Activated CD8-positive, alpha-beta memory T cell treated with anti-CD3 and anti-CD28 coated beads for 48 hours (primary cell): Measurements from ENCODE around the gene SCARB2.
"Not testable (repeated sequence)": the region's sequence is repeated elsewhere in the genome, so short reads cannot be mapped to it uniquely, and the experiment has no call there.

ENCODE experiments used
- DNase-seq, 3 experiments: peaks; one replicate each; pipeline ENCODE4 v3.0.0-alpha.2; 2020; ENCODE audit warnings: low read depth in 2 of 3, low spot score in 2 of 3

The SCARB2 gene

GRCh38 chr4:76213415-76214176 lies at the start of gene SCARB2:
TSS of gene SCARB2 (minus strand) at chr4:76213824. CDS start at chr4:76213543, 281 bp downstream.
- peak; percentile 13 to 48 (median 25) for DNase-seq

DNA sequence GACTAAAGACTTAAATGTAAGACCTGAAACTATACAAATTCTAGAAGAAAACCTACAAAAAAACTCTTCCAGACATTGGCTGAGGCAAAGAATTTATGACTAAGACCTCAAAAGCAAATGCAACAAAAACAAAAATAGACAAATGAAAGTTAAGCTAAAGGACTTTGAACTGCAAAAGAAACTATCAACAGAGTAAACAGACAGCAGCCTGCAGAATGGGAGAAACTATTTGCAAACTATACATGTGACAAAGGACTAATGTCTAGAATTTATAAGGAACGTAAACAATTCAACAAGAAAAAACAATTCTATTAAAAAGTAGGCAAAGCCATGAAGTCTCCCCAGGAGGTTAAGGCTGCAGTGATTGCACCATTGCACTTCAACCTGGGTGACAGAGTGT lies 46.9 kb upstream of the SCARB2 start:
- DNase-seq = no peak

GRCh38 chr4:76257824-76258223 lies 44.2 kb upstream of the SCARB2 start:
- no peak for DNase-seq

GRCh38 chr4:76256968-76257367 lies 43.3 kb upstream of the SCARB2 start:
- DNase-seq = no peak

GRCh38 chr4:76256032-76256431 lies 42.4 kb upstream of the SCARB2 start:
- DNase-seq = no peak

- DNase-seq = no peak
Observed at GRCh38 chr4:76253511-76253910, 39.9 kb upstream of the SCARB2 start.

DNA sequence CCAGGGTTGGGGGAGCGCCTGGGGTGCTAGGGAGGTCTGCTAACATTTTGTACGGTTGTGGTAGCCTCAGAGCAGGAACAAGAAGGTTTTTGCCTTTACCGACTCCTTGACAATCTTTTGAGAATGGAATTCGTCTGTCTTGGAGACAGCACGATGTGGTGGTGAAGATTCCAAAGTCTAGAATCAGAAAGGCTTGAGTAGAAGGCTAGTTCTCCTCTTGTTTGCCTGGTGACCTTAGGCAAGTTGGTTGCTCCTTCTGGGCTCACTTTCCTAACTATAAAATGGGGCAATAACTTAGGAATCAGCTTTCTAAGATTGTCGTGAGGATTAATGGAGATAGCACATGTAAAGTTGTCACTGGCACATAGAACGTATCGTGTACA lies 38.6 kb upstream of the SCARB2 start:
- DNase-seq = no peak

DNA sequence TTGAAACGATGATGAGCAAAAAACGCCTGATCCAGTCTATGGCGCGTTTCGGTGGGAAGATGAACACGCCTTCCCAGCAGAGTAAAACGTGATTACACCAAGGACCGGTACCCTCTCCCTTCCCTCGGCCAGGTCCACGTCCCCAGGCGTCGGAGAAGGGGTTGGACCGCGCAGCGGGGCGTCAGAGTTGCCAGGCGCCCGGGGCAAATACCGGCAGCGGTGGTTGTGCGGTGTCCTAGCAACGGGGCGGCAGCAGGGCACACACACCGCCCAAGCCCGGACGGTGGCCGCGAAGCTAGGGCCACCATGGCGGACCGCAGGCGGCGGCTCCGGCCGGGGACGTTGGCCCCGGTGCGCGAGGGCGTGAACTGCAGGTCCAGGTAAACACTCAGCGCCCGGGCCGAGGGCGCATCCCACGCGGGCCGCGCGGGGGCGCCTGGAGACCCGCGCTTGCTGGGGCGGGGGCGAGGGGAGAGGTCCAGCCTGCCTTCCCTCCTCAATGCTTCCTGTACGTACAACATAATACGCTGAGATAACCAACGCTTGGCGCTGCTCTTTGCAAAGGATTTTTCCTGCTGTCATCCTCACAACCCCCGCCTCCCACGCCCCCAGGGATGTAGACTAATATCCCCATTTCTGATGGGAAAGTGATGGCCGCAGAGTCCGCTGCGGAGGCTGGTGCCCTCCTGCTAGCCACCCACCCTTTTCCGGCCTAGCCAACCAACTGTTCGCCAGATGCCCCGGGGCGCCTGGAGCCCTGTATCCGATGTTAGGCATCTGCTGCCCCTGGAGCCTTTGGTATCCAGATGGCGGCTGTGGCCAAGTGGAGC lies 38.0 kb upstream of the SCARB2 start, which contains the start of gene FAM47E:
FAM47E (plus strand) TSS at position 281 of the 830 bp plus-strand sequence; CDS start at position 307, 26 bp downstream.
- DNase-seq = peak in 2 of 3 experiments; percentile 1 to 7

DNA sequence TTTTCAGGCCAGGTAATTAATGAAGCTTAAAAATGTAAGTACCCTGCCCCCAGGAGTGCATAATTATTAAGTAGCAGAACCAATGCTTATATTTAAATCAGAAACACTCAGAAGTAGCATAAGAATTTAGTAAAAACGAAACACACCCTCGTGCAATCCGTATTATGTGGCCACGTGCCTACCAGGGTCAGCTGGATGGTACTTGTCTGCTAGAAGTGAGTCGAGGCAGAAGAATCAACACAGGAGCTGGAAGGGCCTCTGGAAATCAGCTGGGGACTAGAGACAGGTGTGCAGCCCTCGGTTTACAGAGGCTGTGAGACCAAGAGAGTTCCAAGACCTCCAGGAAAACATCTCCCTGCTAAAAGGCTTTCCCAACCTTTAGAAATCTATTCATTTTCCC lies 37.3 kb upstream of the SCARB2 start:
- no peak for DNase-seq

DNA sequence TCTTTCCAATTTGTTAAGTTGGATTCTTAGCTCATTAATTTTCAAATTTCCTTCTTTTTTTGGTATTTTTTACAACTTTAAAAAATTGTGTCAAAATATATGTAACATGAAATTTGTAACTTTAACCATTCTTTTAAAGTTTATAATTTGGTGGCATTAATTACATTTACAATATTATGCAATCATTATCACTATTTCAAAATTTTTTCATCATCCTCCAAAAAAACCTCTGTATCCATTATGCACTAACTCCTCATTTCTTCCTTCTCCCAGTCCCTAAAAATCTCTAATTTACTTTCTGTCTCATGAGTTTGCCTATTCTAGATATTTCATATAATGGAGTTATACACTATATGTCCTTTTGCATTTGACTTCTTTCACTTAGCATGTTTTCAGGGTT lies 33.2 kb upstream of the SCARB2 start:
- DNase-seq = no peak

DNA sequence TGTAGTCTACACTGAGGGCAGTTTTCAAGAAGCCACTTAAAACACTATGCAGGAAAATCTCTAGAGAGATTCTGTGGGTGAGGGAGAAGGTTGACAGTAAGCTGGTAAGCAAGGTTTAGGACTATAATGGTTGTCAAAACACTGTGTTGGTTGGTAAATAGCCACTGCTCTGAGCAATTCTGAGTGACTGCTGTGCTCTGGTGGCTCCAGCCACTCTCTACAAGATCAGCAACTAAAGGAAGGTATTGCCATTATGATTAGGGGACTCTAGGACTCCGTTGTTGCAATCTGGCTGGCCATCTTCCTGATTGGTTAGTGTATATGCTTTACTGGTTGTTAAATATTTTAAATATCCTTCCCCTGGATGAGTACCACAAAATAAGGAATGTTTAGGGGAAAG lies 32.4 kb upstream of the SCARB2 start:
- DNase-seq = no peak

DNA sequence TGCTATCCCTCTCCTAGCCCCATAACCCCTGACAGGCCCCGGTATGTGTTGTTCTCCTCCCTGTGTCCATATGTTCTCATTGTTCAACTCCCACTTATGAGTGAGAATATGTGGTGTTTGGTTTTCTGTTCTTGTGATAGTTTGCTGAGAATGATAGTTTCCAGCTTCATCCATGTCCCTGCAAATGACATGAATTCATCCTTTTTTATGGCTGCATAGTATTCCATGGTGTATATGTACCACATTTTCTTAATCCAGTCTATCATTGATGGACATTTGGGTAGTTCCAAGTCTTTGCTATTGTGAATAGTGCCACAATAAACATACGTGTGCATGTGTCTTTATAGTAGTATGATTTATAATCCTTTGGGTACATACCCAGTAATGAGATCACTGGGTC lies 30.3 kb upstream of the SCARB2 start:
- not testable (repeated sequence) for DNase-seq

GRCh38 chr4:76240236-76240635 lies 26.6 kb upstream of the SCARB2 start:
- DNase-seq = no peak

DNA sequence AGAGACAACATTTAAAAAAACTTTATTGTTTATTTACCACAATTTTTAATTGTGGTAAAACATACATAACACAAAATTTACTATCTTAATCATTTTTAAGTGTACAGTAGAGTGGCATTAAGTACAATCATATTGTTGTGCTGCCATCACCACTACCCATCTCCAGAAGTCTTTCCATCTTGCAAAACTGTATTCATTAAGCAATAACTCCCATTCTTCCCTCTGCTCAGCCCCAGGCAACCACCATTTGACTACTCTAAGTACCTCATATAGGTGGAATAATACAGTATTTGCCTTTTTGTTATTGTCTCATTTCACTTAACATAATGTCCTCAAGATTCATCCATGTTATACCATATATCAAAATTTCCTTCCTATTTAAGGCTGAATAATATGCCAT lies 25.1 kb upstream of the SCARB2 start:
- no peak for DNase-seq

DNA sequence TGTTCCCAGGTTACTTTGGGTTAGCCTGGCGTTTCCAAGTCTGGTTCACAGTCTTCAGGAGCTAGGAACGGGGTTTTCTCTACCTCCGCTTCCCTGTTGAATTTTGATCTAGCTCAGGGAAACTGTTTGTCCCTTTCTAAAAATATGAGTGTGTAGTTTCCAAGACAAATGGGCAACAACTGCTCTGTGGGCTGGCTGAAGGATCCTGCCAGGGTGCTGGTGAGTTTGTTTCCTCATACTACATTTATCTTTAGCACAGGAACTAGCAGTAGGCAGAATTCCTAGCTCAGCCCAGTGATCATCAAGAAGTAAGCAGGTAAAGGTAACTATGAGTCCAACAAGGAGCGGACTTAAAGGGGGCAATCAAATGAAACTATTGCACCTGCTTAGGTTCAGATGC lies 24.6 kb upstream of the SCARB2 start:
- DNase-seq = no peak

- DNase-seq = no peak
Observed at GRCh38 chr4:76235915-76236314, 22.3 kb upstream of the SCARB2 start.

DNA sequence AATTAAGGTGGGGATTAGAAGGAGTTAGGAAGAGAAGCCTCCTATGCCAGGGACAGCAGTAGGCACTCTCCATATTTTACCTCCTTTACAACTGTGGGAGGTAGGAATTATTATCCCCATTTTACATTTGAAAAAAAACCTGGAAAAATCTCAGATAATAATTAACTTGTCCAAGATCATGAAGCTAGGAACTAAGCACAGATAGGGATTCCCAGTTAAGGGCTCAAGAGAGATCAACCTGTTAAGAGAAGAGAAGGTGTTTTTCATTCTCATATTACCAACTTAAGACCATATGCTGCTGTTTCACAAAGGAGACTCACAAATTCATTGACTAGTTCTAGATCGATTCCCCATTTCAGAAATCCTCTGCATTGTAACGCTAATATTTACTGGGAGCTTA lies 21.8 kb upstream of the SCARB2 start:
- no peak for DNase-seq

DNA sequence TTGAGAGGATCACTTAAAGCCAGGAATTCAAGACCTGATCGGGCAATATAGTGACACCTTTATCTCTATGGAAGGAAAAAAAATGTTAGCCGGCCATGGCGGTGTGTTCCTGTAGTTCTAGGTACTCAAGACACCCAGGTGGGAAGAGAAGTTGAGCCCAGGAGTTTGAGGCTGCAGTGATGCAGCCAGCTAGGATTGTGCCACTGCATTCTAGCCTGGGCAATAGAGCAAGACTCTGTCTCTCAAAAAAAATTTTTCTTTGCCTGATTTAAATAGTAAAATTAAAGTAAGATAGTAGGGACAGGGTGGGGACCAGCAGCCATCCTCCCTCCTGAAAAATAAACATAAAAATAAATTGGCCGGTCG lies 21.0 kb upstream of the SCARB2 start:
- no peak for DNase-seq

DNA sequence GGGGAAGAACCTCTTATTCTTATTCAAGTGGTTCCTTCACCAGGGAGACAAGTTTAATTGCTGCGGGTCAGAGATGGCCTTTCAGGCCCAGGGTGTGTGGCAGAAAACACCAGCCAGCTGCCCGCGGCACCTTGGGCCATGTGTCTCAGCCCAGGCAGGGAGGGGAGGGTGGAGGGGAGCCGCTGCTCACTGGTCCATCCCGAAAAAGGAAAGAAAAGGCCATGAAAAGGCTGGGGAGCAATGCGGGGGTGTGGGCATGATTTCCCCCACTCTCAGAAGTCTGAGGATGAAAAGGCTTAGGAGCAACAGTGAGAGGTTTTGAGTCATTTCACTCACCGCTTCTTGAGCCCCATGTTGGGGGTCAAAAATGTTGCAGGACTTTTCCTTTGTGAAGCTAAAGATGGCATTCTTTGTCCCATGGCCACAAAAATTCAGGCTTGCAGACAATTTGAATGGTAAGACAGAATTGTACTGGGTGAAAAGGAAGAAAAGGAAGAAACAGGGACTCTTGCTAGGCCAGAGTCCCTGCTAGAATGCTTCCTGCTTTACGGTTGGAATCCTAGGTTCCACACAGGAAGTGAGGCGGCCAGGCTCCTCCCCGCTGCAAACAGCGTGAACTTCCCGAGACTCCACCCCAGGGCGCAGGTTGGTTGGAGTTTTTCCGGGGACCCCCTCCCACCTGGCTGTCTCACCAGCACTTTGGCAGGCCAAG lies 20.5 kb upstream of the SCARB2 start:
- no peak for DNase-seq

- DNase-seq = no peak
Observed at GRCh38 chr4:76233529-76233928, 19.9 kb upstream of the SCARB2 start.

DNA sequence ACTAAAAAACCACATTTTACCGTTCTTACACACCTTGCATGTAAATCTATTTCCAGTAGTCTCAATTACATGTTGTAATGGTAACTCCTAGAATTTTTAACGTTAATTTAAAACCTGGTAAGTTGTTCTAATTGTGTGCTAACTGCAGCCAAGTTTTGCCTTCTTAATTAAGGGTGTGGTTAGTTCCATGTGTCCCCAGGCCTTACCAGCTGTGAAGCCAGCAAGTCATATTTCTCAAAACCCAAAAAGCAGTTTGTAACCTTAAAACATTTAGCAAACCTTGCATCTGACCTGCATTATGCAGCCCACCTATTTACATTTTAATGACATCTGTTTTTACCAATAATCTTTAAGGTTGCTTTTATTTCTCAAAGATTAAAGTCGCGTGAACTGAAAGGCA lies 19.5 kb upstream of the SCARB2 start:
- DNase-seq = no peak

DNA sequence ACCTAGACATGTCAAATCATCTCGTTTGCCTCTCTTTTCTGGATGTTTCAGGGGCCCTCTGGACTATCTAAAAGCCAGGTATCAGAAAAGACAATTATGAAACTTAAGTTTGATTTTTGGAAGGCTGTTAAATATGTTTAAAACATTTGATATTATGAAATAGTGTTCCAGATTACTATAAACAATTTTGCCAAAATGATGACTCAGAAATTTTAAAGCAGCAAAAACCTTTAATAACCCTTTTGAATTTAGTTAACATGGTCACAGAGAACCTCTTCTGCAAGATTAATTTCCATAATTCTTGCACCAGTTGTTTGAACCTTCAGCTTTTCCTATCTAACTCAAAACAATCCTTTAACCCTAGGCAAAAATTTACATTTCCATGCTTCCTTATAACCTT lies 19.1 kb upstream of the SCARB2 start:
- DNase-seq = no peak
